Measurements from ENCODE around the gene GRIPAP1.
A peak's percentile ranks its signal among the peaks of the same experiment; 100 is the strongest.

The GRIPAP1 gene, protein sequence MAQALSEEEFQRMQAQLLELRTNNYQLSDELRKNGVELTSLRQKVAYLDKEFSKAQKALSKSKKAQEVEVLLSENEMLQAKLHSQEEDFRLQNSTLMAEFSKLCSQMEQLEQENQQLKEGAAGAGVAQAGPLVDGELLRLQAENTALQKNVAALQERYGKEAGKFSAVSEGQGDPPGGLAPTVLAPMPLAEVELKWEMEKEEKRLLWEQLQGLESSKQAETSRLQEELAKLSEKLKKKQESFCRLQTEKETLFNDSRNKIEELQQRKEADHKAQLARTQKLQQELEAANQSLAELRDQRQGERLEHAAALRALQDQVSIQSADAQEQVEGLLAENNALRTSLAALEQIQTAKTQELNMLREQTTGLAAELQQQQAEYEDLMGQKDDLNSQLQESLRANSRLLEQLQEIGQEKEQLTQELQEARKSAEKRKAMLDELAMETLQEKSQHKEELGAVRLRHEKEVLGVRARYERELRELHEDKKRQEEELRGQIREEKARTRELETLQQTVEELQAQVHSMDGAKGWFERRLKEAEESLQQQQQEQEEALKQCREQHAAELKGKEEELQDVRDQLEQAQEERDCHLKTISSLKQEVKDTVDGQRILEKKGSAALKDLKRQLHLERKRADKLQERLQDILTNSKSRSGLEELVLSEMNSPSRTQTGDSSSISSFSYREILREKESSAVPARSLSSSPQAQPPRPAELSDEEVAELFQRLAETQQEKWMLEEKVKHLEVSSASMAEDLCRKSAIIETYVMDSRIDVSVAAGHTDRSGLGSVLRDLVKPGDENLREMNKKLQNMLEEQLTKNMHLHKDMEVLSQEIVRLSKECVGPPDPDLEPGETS

DNA sequence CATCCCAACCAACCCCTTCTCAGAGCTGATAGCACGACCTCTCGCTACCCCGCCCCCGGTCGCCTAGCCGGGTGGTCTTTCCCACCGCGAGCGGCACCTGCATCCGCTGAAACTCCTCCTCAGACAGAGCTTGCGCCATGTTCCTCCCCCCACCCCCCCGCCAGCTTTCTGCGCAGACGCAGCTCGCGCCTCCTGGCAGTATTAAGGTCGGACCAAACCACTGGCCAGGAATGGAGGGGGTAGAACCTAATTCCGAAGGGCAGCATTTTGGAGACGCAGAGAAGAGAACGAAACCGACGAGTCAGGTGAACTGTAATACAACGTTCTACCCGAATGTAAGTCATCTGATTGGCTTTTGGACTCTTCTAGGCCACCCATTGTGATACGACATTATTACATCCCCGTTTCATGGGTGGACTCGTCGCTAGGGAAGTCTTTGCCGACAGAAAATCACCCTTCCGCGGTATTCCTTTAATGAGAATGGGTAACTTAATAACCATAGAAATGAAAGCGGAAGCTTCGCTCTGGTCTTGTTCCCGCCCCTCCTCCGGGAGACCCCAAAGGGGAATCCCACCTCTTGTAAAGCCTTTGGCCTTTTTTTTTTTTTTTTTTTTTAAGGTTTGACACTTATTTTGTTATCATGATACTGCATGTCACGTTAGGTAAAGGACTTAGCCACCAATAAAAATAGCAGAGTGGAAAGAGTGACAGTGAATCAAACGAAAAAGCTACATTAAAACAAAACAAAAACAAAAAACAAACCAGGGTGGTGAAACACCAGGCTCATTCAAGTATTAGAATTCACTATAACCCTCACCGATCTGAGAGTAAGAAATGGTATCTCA, at the start of gene GRIPAP1:
TSS of gene GRIPAP1 (minus strand) at position 174 of the 845 bp plus-strand sequence. CDS start at position 139, 35 bp downstream.
- peak; percentile 86 for DNase-seq

DNA sequence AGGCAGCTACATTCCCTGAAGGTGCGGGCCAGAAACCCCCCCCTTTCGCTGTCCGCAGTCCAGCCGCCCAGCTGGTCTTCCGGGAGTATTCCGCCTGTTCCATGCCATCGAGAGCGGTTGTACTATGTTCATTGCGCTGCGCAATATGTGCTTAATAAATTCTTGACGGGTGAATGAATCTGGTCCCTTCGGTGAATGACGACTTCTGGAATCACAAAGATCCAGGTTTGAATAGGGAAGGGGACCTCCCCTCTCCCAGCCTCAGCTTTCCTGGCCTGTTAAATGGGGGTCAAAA, 41.9 kb upstream of the GRIPAP1 start:
- no peak for DNase-seq

DNA sequence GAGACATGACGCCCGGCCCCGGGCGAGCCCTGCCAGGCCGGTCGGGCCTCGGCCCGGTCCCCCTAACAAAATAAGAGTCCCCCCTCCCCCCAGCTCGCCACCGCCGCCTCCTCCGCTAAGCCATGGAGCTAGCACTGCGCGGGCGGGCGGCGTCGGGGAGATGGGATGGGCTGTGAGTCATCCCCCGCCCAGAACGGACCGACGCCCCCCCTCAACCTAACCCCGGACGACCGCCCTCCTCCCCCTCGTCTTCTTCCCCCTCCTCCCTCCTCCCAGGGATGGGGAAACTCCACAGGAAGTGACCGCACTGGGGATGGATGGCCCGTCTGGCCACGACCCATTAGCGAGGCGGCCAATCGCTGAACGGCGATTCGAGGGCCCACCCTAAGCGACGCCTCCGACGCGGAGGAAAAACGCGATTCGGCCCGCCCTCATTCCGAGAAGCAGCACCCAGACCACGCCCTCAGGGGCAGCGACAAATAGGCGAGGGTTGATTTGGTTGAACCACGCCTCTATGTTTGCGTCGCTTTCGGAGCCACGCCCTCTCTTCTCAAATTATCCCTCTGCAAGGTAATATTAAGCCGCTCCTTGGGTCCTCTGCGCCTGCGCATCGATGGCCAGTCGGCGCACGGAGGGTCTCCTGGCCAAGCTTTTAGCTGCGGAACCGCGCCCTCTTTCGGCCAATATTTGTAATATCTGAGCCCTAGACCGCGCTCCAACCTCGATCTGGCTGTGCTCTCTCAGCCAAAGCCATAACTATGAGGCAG, 41.3 kb upstream of the GRIPAP1 start, which contains the start of gene TFE3:
TSS of gene TFE3 (minus strand) at position 138 of the 767 bp plus-strand sequence. CDS start at position 7, 131 bp downstream.
- DNase-seq, result peak; percentile 98

DNA sequence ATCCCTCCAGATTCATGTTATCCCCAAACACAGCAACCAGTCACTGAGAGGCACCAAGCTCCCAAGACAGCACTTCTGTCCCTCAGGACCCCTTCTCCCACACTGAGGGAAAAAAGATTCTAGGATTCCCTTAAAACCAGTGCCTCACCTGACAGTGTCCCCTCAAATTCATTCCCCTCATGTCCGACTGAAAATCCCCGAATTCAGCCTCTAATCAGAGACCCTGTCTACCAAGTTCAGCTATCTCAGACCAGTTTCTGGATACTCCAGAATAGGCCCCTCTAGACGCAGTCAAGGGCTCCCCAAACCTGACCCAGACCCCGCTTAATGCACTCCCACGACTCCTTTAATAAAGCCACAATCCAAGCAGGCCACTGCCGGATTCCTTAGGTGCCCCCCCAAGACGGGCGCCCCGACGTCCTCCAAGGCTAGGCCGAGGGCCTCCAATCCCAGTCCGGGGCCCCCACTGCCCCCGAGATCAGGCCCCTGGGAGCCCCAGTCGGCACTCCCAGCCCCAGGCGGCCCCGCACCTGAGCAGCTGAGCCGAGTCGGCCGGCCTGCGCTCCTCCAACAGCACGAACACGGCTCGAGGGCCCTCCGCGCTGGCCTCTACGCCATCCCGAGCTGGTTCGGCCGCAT, 40.6 kb upstream of the GRIPAP1 start:
- DNase-seq, result no peak

DNA sequence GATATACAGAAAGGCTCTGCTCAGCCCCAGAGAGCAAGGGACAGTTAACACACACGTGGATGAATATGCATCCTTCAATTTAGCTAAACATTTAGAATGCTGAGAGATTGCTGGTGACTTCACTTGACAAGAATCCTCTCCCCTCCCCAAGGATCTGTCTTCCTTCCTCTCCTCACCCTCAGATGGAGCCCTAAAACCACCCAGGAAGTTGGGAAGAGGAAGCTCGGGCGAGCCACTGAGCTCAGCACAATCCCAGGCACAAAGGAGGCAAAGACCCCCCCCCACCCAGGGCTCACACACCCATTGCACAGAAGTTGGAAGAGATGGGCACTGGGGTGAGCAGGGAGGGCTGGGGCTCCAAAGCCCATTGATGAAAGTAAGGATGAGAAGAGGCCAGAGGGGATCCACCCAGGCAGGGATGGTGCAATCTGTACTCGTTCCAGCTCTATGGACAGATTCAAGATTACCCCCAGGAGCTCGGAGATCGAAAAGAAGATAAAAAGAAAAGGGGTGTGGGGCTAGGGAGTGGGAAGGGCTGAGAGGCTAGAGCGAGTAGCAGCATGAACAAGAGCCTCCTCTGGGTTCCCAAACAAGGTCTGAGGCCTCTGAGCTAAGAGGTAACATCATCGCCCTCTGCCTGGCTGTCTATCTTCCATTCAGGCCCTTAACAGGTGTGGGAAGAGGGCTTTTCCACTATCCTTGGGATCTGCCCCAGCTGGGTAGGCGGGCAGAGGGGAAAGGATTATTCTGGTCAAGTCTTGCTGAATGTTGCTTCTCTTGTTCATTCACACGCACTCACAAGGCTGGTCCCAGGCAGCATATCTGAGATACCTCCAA, 39.9 kb upstream of the GRIPAP1 start:
- DNase-seq, result no peak

DNA sequence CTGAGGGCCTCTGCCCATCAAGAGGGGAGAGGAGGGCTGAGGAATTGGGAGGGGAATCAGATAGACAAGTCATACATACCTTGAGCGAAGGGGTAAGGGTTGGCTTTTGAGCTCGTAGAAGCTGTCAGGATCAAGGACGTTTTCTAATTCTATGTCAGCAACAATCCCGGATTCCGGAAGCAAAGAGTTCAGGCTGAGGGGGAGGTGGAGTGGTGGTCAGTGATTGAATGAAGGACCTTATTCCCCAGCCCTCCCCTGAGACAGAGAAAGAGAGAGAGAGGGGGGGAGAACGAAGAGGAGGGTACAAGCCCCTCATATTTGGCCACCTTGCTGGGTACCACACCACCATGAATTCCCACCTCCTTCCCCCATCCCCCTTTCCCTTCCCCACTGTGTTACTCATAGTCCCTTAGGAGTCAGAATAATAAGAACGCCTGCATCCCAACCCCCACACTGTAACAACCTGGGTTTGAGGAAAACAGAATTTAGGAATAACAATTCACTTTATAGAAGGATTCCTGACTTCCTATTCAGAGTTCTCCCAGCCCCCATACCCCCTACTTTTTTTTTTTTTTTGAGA, 38.4 kb upstream of the GRIPAP1 start:
- DNase-seq, result no peak

DNA sequence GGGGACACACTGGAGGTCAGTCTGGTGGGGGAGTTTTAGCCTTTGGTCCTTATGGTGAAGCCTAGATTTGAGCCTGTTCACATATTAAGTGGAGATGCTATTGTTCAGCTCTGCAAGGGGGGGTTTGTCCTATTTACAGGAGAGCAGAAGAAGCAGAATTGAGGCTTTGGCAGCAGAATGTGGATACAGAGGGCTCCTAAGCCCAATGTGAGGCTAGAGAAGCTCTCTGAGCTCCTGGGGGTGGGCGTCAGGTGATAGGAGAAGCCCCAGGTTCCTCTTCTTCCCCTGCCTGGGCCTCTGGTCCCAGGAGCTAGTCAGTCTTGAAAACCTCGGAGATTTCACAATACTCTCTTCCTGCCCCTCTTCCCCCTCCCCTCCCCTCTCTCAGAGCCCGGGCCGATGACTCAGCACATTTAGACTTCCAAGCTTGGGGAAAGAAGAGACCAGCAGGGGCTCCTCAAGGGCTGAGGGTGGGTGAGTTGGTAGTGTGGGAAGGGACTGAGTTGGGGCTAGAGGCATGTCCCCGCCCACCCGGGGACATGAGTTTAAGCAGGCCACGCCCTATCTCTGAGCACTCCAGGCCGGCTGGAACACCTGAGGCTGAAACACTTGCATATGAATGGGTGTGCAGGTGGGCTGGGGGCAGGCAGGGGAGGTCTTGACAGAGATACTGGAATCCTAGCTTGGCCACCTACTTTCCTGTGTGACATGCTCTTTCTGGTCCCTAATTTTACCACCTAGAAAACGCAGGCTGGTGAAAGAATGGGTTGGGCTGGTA, 37.7 kb upstream of the GRIPAP1 start:
- peak; percentile 84 for DNase-seq

DNA sequence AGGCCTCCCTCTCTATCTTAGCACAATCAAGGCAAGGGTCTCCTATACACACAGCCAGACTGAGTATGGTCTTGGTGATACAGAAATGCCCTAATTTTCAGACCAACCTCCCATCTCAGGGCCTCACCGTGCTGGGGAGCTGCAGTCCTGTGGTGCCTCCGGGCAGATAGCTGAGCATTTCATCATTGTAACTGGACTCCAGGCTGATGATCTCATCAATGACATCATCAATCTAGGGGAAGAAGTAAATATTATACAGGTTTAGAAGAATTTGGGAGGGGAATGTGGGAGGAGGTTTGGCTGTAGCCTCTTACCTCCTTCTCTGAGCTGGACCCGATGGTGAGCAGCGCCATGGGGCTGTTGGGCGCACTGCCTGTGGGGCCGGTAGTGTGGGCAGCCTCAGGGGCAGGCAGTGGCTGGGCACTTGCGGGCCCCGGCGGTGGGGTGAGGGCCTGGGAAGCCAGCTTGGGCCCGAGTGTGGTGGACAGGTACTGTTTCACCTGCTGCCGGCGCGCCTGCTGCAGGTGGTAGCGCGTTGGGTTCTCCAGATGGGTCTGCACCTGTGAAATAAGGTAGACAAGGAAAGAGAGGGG, 35.9 kb upstream of the GRIPAP1 start:
- DNase-seq, result no peak

DNA sequence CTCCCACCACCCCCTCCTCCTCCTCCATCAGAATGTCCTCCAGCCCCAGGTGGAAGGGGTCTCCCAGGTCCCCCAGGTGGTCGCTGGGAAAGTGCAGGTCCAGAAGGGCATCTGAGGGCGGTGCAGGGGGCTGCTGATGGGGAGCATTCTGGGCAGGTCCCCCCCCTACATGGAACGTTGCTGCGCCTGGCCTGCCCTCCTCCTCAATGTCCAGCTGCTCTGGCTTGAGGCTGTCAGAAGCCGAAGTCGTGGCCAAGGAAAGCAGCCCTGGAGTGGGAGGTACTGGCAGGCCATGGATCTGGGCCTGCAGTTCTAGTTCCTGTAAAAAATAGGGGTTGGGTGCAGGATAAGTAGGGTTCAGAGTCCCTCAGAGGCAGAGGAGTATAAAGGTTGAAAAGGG, 28.2 kb upstream of the GRIPAP1 start:
- DNase-seq, result no peak

DNA sequence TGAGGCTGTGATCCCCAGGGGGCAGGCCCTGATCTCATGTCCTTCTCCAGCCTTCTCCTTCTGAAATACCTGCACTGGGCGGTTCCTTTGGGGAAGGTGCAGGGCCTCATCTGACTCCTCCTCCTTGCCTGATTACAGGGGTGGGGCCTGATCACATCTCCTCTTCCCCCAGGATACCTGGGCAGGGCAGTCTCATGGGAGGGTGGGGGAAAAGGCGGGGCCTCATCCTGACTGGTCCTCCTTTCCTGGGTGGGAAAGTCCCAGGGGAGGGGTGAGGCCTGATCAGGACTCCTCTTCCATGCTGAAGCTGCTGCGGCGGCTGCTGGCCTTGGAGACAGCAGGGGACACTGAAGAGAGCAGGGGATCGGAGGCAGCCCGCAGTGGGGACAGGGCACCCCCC, 27.8 kb upstream of the GRIPAP1 start:
- no peak for DNase-seq

DNA sequence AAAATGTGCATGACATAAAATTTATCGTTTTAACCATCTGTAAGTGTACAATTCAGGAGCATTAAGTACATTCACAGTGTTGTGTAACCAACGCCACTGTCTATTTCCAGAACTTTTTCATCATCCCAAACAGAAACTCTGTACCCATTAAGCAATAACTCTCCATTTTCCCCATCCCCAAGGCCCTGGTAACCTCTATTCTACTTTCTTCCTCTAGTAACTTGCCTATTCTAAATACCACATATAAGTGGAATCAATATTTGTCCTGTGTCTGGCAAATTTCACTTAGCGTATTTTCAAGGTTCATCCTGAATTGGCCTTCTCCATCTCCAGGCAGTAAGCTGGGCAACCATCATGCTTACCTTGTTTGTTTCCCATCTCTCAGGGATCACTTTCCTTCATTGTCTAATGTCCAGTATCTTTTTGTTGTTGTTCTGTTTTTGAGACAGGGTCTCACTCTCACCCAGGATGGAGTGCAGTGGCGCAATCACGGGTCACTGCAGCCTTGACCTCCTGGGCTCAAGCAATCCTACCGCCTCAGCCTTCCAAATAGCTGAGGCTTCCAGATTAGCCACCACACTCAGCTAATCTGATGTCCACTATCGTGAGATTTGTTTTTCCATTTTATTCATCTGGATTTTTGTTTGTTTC, 17.7 kb upstream of the GRIPAP1 start:
- peak; percentile 65 for DNase-seq

DNA sequence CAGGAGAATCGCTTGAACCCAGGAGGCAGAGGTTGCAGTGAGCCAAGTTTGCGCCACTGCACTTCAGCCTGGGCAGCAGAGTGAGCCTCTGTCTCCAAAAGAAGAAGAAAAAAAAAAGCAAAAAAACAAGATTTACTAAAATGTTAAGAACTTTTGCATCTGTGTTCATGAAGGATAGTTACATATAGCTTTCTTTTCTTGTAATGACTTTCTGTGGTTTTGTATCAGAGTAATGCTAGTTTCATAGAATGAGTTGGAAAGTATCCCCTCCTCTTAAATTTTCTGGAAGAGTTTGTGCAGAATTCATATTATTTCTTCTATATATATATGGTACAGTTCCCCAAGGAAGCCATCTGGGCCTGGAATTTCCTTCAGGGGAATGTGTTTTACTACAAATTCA, 17.0 kb upstream of the GRIPAP1 start:
- no peak for DNase-seq

DNA sequence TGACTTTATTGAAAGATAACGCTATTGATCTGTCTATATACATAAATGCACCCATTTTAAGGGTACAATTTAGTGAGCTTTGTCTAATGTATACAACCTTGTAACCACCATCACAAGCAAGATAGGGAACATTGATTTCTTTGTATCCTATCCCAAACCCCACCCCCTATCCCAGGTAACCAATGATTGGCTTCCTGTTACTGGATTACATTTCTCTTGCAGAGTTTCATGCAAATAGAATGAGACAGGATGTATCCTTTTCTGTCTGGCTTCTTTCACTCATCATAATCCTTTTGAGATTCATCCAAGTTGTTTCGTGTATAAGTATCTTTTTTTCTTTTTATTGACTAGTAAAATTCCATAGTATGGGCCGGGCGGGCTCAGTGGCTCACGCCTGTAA, 1.6 kb upstream of the GRIPAP1 start:
- no peak for DNase-seq

DNA sequence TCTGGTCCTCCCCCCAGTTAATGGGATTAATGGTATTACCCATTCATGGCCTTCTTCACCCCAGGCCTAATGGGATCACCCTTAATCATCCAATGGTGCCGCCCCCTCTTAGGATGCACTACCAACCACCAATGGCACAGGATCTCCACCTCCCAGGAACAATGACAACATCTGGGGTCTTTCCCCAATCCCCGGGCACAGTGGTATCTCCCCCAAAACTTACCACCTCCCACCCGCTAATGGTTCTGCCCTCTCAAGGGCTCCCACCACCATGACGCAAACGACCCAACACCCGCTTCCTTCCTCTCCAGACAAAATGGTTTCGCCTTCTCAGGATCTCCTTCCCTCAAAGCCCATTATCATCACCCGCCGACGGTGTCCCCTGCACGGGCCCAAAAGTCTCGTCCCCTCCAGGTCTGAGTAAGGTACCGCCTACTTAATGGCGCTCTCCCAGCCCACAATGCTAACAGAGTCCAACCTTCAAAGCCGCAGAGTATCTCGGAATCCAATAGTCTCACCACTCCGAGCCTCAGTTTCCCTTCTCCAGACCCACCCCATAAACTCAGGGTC, 458 bp downstream of the GRIPAP1 start:
- peak; percentile 31 for DNase-seq

DNA sequence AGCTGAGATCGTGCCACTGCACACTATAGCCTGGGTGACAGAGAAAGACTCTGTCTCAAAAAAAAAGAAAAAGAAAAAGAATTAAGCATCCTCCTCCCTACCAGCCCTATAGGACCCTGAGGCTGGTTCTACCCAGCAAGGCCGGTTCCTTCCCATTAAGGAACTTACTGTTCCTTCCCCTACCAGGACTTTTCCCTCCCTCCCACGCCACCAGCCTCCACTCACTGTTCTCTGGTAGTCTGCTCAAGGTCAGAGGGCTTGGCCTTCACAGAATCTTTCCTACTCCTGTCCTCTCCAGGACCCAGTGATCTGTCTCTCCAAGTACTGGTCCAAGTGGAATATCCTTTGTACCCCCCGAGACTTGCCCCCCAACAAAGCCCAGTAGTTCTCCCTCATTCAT, 1.4 kb downstream of the GRIPAP1 start:
- no peak for DNase-seq

DNA sequence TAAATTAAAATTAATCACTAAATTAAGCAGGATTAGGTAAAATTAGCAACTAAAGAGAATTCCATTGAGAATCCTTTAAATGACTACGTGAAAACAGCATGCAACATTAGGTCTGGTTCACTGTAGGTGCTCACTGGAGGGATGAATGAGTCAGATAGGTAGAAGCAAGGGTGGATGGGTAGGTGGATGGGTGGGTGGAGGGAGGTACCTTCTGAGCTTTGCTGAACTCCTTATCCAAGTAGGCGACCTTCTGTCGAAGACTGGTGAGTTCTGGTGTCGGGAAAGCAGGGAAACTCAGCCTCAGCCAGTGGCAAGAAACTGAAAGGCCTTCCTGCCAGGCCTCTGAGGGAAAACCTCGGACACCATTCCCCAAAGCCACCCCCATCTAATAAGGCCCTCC, 3.0 kb downstream of the GRIPAP1 start:
- DNase-seq, result no peak

DNA sequence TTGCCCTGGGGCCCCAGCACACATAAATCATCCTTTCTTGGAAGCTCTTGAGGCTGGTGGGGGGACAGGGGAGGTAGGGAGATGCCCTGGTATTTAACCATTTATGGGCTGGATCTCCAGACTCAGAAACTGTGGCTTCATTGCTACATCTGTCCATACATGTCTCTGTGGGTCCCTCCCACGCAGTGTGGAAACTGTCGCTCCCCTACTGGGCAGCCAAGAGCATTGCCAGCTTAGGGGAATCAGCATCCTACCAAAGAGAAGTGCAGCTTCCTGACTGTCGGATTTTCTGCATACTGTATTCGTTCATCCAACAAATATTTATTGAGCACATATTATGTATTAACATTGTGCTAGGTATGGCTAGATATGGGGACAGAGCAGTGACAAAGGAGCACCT, 3.7 kb downstream of the GRIPAP1 start:
- DNase-seq, result peak; percentile 27

DNA sequence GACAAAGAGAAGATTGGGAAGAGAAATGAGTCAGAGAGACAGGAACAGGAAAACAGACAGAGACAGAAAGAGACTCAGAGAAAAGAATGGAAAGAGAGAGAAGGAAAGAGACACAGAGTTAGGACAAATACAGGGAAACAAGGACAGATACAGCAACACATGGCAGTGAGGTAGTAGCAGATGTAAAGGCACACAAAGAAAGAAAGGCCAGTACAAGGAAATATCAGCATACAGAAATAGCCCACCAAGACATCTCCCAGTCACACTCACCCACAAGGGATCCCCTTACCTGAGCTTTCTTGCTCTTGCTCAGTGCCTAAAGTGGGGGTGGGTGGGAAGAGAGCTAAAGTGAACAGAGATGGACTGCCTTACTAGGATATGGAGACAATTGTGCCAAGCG, 4.2 kb downstream of the GRIPAP1 start:
- DNase-seq, result no peak
